ENCODE data around the gene KY. TPM values are rescaled to one million over a fixed set of nuclear protein-coding genes. Genes with fewer than 3 reads are reported as not detected.

The KY gene
- total and polyA plus RNA-seq, 2 of the 13 experiments (the other 11 are each of a cell fraction or from before 2014, with no cell fraction given) = not detected

DNA sequence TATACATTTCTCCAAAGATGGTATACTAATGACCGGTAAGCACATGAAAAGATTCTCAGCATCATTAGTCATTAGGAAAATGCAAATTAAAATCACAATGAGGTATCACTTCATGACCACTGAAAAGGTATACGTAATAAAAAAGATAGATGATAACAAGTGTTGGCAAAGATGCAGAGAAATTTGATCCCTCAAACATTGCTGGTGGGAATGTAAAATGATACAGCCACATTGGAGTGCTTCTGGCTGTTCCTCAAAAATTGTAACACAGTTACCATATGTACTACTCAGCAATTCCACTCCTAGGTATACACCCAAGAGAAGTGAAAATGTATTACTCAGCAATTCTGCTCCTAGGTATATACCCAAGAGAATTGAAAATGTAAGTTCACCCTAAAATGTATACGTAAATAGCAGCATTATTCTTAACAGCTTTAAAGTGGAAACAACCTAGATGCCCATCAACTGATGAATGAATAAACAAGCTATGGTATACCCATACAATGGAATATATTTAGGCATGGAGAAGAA, 25.0 kb upstream of the KY start:
- Histone ChIP-seq H3K36me3 (replicated peaks in 1 of 2; ENCODE audit: control insufficient read depth in 1 of 2, insufficient read depth in 2 of 2, low read length in 2 of 2) (no peaks in the 10 kb centered on the region), H3K4me2 (ENCODE audit: low read depth, low read length) (no peak overlapping the region), H3K79me2 (ENCODE audit: insufficient read depth, low read length) (no peaks in the 10 kb centered on the region), H3K4me3 (replicated peaks in 1 of 3; ENCODE audit: insufficient read depth in 1 of 3, low read depth in 2 of 3, low read length in 3 of 3) (no peak overlapping the region), H3K4me1 (ENCODE audit: insufficient read depth, low read length) (no peaks in the 10 kb centered on the region), H3K9me3 (ENCODE audit: low read length) (peaks cover 8% of the 10 kb centered on the region), H3K9ac (ENCODE audit: insufficient read depth, low read depth, low read length) (no peak overlapping the region), H4K20me1 (ENCODE audit: insufficient read depth, low read length) (no peaks in the 10 kb centered on the region), H2AFZ (ENCODE audit: low read length) (no peak overlapping the region), H3K27ac (ENCODE audit: extremely low read length, insufficient read depth, low read length) (no peak overlapping the region), H3K27me3 (ENCODE audit: control insufficient read depth in 1 of 2, insufficient read depth in 2 of 2, low read length in 2 of 2) (no peaks in the 10 kb centered on the region)
- FAIRE-seq (no peak), ATAC-seq (no peak), DNase-seq (ENCODE audit: low spot score) (no peak)
- in situ Hi-C loops (cut with HindIII; ENCODE audit: extremely low pct_ligation_motif_present, low pct_unique_long_range_greater_than_20kb) = no loop called here
- peak; percentile 88 for TF ChIP-seq MAFF (IDR thresholded peaks at IDR 0.05; ENCODE audit: low read depth, low read length)
- no peak for TF ChIP-seq MBD4 (IDR thresholded peaks at IDR 0.05; ENCODE audit: borderline replicate concordance, low read length)
- TF ChIP-seq RARG (CRISPR knock-in tag; IDR thresholded peaks at IDR 0.05; ENCODE audit: low read depth) = no peak
- peak; percentile 83 to 92 for TF ChIP-seq MAFK (conservative IDR thresholded peaks at IDR 0.05 in 1 of 2, IDR thresholded peaks at IDR 0.05 in 1 of 2; ENCODE audit: low read length in 2 of 2)
- TF ChIP-seq SRSF4 (IDR thresholded peaks at IDR 0.05; ENCODE audit: low read depth, low read length, poor library complexity, severe bottlenecking) = no peak
- no TSS peak for BruUV-seq (replicated peaks)
- POLR2A ChIA-PET = no interaction called here
- under 1% methylated on average over 3 of the region's 3 CpGs for WGBS (ENCODE audit: low lambda C conversion rate)
- intact Hi-C loops (cut with micrococcal nuclease; ENCODE audit: unreplicated experiment) = no loop called here
- CTCF ChIA-PET (ENCODE audit: low intra/inter-chr PET ratio, low total read pairs) = no interaction called here

DNA sequence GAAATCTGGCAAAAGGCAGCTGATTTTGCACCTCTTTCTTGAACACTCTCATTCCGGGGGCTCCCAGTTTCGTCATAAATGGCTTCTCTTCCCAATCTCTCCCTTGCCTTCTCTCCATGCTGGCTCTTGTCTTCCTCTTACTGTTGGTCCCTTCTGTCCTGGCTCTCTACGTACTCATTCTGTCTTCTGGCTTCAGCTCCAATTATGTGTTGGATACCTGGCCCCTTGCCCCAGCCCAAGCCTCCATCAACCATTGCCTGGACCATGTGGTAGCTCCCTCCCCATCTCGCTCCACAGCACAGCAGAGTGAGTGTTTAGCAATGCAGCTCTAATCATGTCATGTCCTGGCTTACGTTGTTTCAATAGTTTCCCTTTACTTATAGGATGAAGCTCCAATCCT, 21.7 kb upstream of the KY start:
- in situ Hi-C loops (cut with HindIII; ENCODE audit: extremely low pct_ligation_motif_present, low pct_unique_long_range_greater_than_20kb) (no loop called here), intact Hi-C loops (cut with micrococcal nuclease; ENCODE audit: unreplicated experiment) (no loop called here)
- no peak overlapping the region for H2AFZ ChIP-seq (ENCODE audit: low read length)
- no peak for TF ChIP-seq ZNF747 (CRISPR knock-in tag; IDR thresholded peaks at IDR 0.05; ENCODE audit: borderline replicate concordance)
- TF ChIP-seq ZBTB7A (CRISPR knock-in tag; IDR thresholded peaks at IDR 0.05) = no peak
- TF ChIP-seq, protein P1, sequence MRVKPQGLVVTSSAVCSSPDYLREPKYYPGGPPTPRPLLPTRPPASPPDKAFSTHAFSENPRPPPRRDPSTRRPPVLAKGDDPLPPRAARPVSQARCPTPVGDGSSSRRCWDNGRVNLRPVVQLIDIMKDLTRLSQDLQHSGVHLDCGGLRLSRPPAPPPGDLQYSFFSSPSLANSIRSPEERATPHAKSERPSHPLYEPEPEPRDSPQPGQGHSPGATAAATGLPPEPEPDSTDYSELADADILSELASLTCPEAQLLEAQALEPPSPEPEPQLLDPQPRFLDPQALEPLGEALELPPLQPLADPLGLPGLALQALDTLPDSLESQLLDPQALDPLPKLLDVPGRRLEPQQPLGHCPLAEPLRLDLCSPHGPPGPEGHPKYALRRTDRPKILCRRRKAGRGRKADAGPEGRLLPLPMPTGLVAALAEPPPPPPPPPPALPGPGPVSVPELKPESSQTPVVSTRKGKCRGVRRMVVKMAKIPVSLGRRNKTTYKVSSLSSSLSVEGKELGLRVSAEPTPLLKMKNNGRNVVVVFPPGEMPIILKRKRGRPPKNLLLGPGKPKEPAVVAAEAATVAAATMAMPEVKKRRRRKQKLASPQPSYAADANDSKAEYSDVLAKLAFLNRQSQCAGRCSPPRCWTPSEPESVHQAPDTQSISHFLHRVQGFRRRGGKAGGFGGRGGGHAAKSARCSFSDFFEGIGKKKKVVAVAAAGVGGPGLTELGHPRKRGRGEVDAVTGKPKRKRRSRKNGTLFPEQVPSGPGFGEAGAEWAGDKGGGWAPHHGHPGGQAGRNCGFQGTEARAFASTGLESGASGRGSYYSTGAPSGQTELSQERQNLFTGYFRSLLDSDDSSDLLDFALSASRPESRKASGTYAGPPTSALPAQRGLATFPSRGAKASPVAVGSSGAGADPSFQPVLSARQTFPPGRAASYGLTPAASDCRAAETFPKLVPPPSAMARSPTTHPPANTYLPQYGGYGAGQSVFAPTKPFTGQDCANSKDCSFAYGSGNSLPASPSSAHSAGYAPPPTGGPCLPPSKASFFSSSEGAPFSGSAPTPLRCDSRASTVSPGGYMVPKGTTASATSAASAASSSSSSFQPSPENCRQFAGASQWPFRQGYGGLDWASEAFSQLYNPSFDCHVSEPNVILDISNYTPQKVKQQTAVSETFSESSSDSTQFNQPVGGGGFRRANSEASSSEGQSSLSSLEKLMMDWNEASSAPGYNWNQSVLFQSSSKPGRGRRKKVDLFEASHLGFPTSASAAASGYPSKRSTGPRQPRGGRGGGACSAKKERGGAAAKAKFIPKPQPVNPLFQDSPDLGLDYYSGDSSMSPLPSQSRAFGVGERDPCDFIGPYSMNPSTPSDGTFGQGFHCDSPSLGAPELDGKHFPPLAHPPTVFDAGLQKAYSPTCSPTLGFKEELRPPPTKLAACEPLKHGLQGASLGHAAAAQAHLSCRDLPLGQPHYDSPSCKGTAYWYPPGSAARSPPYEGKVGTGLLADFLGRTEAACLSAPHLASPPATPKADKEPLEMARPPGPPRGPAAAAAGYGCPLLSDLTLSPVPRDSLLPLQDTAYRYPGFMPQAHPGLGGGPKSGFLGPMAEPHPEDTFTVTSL (CRISPR knock-in tag; IDR thresholded peaks at IDR 0.05; ENCODE audit: borderline replicate concordance) = no peak
- no peaks in the 10 kb centered on the region for H4K20me1 ChIP-seq (ENCODE audit: insufficient read depth, low read length)
- WGBS (ENCODE audit: low lambda C conversion rate) = 17% methylated on average over 5 of the region's 5 CpGs
- H3K4me2 ChIP-seq (ENCODE audit: low read depth, low read length) = no peak overlapping the region
- no peaks in the 10 kb centered on the region; a peak in 1 of 5 replicates for H3K27me3 ChIP-seq (ENCODE audit: control insufficient read depth in 1 of 2, insufficient read depth in 2 of 2, low read length in 2 of 2)
- ATAC-seq = no peak
- no peaks in the 10 kb centered on the region for H3K79me2 ChIP-seq (ENCODE audit: insufficient read depth, low read length)
- no peak for FAIRE-seq
- H3K9ac ChIP-seq (ENCODE audit: insufficient read depth, low read depth, low read length) = no peak overlapping the region
- H3K4me1 ChIP-seq (ENCODE audit: insufficient read depth, low read length) = no peaks in the 10 kb centered on the region
- ChIA-PET CTCF (ENCODE audit: low intra/inter-chr PET ratio, low total read pairs) (no interaction called here), POLR2A (no interaction called here)
- H3K27ac ChIP-seq (ENCODE audit: extremely low read length, insufficient read depth, low read length) = no peak overlapping the region
- H3K36me3 ChIP-seq (replicated peaks in 1 of 2; ENCODE audit: control insufficient read depth in 1 of 2, insufficient read depth in 2 of 2, low read length in 2 of 2) = no peaks in the 10 kb centered on the region
- no TSS peak for BruUV-seq (replicated peaks)
- H3K4me3 ChIP-seq (replicated peaks in 1 of 3; ENCODE audit: insufficient read depth in 1 of 3, low read depth in 2 of 3, low read length in 3 of 3) = no peak overlapping the region
- no peak for DNase-seq (ENCODE audit: low spot score)
- H3K9me3 ChIP-seq (ENCODE audit: low read length) = peaks cover 8% of the 10 kb centered on the region
